SU-DHL-6 (cell line): ENCODE data around the gene UBE3B.

Source experiments
- H2AFZ ChIP-seq: fragments of 200-600 bp; sonication (generic); 2 replicates; pipeline ENCODE4 v1.6.1; 2014; ENCODE audit warnings: low read depth, mild to moderate bottlenecking, moderate library complexity, mixed read lengths, antibody characterized with exemption, low read length; ENCODE audit not compliant: severe bottlenecking
- H3F3A ChIP-seq: fragments of 200-600 bp; shearing (Covaris generic); 2 replicates; pipeline ENCODE4 v1.6.0; 2016; ENCODE audit warnings: antibody characterized with exemption, mild to moderate bottlenecking; ENCODE audit not compliant: insufficient read depth
- H3K27ac ChIP-seq: fragments of 200-600 bp; sonication (generic); 2 replicates; pipeline ENCODE4 v1.5.1; 2016; ENCODE audit warnings: low read depth, mild to moderate bottlenecking, low read length, moderate library complexity, mixed read lengths
- H3K27me3 ChIP-seq: fragments of 200-600 bp; sonication (generic), shearing (Covaris generic); 2 replicates; pipeline ENCODE4 v1.6.0; 2014; ENCODE audit warnings: mild to moderate bottlenecking, low read length
- H3K36me3 ChIP-seq: fragments of 200-600 bp; sonication (generic); 2 replicates; pipeline ENCODE4 v1.6.1; 2014; ENCODE audit warnings: mild to moderate bottlenecking, low read length, mixed read lengths
- H3K4me2 ChIP-seq: fragments of 300-600, 200-600 bp; shearing (Covaris generic), sonication (generic); 2 replicates; pipeline ENCODE4 v1.6.0; 2014; ENCODE audit warnings: low read length, low read depth, mild to moderate bottlenecking; ENCODE audit not compliant: poor library complexity, severe bottlenecking
- H3K4me3 ChIP-seq: fragments of 200-600 bp; sonication (generic); 2 replicates; pipeline ENCODE4 v1.5.1; 2014; ENCODE audit warnings: antibody characterized with exemption, low read length, mild to moderate bottlenecking, mixed read lengths; ENCODE audit not compliant: insufficient read depth, poor library complexity, severe bottlenecking
- H3K79me2 ChIP-seq: fragments of 200-600 bp; sonication (generic); 2 replicates; pipeline ENCODE4 v1.6.1; 2014; ENCODE audit warnings: mild to moderate bottlenecking, low read length, moderate library complexity; ENCODE audit not compliant: insufficient read depth
- H3K9ac ChIP-seq: fragments of 200-600 bp; sonication (generic); 2 replicates; pipeline ENCODE4 v1.7.0; 2014; ENCODE audit warnings: mild to moderate bottlenecking, low read length
- H3K9me2 ChIP-seq: fragments of 200-600 bp; sonication (generic); replicated peaks from 2 replicates; pipeline ENCODE4 v1.6.1; 2014; ENCODE audit warnings: low read length; ENCODE audit not compliant: insufficient read depth
- H3K9me3 ChIP-seq: fragments of 200-600 bp; sonication (generic); 2 replicates; pipeline ENCODE4 v1.6.1; 2014; ENCODE audit warnings: low read length, mixed read lengths; ENCODE audit not compliant: insufficient read depth
- H4K20me1 ChIP-seq: fragments of 200-600 bp; sonication (generic); 2 replicates; pipeline ENCODE4 v1.6.1; 2014; ENCODE audit warnings: low read depth, mild to moderate bottlenecking, antibody characterized with exemption, low read length, moderate library complexity, mixed read lengths
- CTCF ChIP-seq: fragments of 200-600 bp; sonication (generic); IDR thresholded peaks from one replicate; pipeline ENCODE4 v1.5.1; 2017; ENCODE audit warnings: antibody characterized with exemption, mild to moderate bottlenecking, low read length, moderate library complexity; ENCODE audit not compliant: insufficient read depth, poor library complexity, severe bottlenecking
- EZH2phosphoT487 ChIP-seq: fragments of 200-600 bp; sonication (generic), shearing (Covaris generic); conservative IDR thresholded peaks from 2 replicates; pipeline ENCODE4 v1.6.1; 2018; ENCODE audit warnings: mild to moderate bottlenecking, antibody characterized with exemption, low read length, moderate library complexity, mixed read lengths

Gene UBE3B

GRCh38 chr12:109447482-109447881 is 30.0 kb upstream of the UBE3B start:
- no peaks in the 10 kb centered on the region for H3K9me3 ChIP-seq
- H2AFZ ChIP-seq = no peak overlapping the region
- no peak overlapping the region for H3K27ac ChIP-seq
- H4K20me1 ChIP-seq = no peaks in the 10 kb centered on the region
- no peaks in the 10 kb centered on the region for H3F3A ChIP-seq
- no peak overlapping the region for H3K4me2 ChIP-seq
- no peaks in the 10 kb centered on the region for H3K9me2 ChIP-seq
- TF ChIP-seq EZH2phosphoT487 = no peak
- no peak for TF ChIP-seq CTCF
- no peak overlapping the region for H3K4me3 ChIP-seq
- H3K9ac ChIP-seq = no peak overlapping the region
- no peaks in the 10 kb centered on the region for H3K36me3 ChIP-seq
- H3K27me3 ChIP-seq = no peaks in the 10 kb centered on the region
- H3K79me2 ChIP-seq = no peaks in the 10 kb centered on the region

GRCh38 chr12:109448272-109448671 is 29.2 kb upstream of the UBE3B start:
- Histone ChIP-seq H4K20me1 (no peaks in the 10 kb centered on the region), H3K9ac (no peak overlapping the region), H3K27me3 (no peaks in the 10 kb centered on the region), H3K4me3 (no peak overlapping the region), H2AFZ (no peak overlapping the region), H3K36me3 (0 out of 2 replicates have a peak, but pooled peaks cover under 1% of the 10 kb centered on the region), H3K9me3 (no peaks in the 10 kb centered on the region), H3F3A (no peaks in the 10 kb centered on the region), H3K9me2 (no peaks in the 10 kb centered on the region), H3K4me2 (no peak overlapping the region), H3K79me2 (no peaks in the 10 kb centered on the region), H3K27ac (no peak overlapping the region)
- TF ChIP-seq EZH2phosphoT487 (no peak), CTCF (no peak)

- TF ChIP-seq CTCF (no peak), EZH2phosphoT487 (no peak)
- Histone ChIP-seq H3K36me3 (0 out of 2 replicates have a peak, but pooled peaks cover 2% of the 10 kb centered on the region), H3F3A (no peaks in the 10 kb centered on the region), H3K27ac (no peak overlapping the region), H3K9ac (no peak overlapping the region), H3K4me3 (no peak overlapping the region), H3K9me3 (no peaks in the 10 kb centered on the region), H3K9me2 (no peaks in the 10 kb centered on the region), H3K4me2 (no peak overlapping the region), H2AFZ (no peak overlapping the region), H3K27me3 (no peaks in the 10 kb centered on the region), H3K79me2 (no peaks in the 10 kb centered on the region), H4K20me1 (no peaks in the 10 kb centered on the region)
These were observed 28.6 kb upstream of the UBE3B start for GRCh38 chr12:109448707-109449390.
